ENCODE measurements around the gene FLYWCH2. TPM values are rescaled to one million over a fixed set of nuclear protein-coding genes. Genes with fewer than 3 reads are reported as not detected.

FLYWCH2 gene, protein sequence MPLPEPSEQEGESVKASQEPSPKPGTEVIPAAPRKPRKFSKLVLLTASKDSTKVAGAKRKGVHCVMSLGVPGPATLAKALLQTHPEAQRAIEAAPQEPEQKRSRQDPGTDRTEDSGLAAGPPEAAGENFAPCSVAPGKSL
- total RNA-seq (2014; rRNA removed; shearing (Covaris generic)), result 72.0 and 82.4 TPM in 2 replicates

DNA sequence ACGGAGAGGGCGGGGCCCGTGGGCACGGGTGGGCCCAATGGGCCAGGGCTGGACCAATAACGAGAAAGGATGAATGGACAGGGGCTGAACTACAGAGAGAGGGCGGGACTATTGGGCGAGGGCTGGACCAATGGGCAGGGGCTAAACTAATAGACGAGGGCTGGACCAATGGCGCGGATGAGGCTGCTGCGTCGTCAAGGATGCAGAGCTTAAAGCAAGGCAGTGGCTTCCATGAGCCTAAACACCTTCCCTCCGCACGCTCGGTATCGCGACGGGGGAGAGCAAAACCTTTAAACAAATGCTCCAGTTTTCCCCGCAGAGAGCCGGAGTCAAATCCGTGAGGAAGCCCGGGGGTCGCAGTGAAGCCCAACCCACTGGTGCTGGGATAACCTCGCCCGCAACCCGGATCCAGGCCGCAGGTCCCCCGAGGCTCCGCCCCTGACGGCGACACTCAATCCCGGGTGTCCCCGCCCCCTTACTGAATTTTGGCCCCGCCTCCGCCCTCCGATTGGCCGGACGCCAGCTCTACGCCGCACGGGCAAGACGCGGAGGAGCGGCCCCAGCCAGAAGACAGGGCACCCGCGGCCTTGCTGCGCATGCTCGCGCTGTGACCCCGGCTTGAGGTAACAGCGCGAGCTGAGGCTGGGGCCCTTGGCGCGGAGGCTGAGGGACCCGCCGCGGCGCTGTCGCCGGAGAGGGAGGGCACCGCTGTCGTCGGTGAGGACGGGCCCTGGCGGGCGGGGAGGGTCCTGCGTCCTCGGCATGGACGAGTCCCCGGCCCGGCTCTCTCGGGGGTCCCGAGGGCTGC is at the start of gene FLYWCH2:
FLYWCH2 (plus strand) TSS at position 566 of the 808 bp plus-strand sequence. CDS start 13,235 bp downstream, outside the sequence.
- H3K27me3 ChIP-seq (replicated peaks), result no peaks in the 10 kb centered on the region
- peak within 1 kb of the TSS; percentile 82 for H3K4me3 ChIP-seq
- peak; percentile 99 to 100 for DNase-seq (ENCODE audit: low read depth in 1 of 2, low spot score in 2 of 2)
- H3K36me3 ChIP-seq, result peaks cover 3% of the 10 kb centered on the region; the same call in 1 of the 2 replicates
- no peaks in the 10 kb centered on the region for H3K9me3 ChIP-seq (replicated peaks)
- H3K4me1 ChIP-seq (replicated peaks), result peaks cover 8% of the 10 kb centered on the region
- H3K27ac ChIP-seq, result peak within 1 kb of the TSS; percentile 38

DNA sequence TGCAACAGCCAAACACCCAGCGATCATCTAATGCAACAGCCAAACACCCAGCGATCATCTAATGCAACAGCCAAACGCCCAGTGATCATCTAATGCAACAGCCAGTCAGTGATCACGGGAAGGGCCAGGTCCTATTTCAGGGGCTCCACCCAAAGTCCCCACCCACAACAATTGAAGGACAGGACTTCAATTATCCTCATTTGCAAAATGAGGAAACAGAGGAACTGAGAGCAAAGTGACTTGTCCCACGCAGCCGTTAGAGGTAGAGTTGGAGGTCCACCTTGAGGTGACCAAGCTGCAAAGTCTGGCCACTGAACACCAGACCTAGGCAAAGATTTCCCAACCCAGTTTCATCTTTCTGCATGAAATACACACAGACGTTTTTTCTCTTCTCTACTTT is 49.2 kb upstream of the FLYWCH2 start:
- no peak for DNase-seq (ENCODE audit: low read depth in 1 of 2, low spot score in 2 of 2)
- H3K27ac ChIP-seq, result no peak overlapping the region
- peaks cover 21% of the 10 kb centered on the region for H3K4me1 ChIP-seq (replicated peaks)
- no peak overlapping the region for H3K4me3 ChIP-seq
- no peaks in the 10 kb centered on the region for H3K36me3 ChIP-seq
- no peaks in the 10 kb centered on the region for H3K9me3 ChIP-seq (replicated peaks)
- no peaks in the 10 kb centered on the region for H3K27me3 ChIP-seq (replicated peaks)

DNA sequence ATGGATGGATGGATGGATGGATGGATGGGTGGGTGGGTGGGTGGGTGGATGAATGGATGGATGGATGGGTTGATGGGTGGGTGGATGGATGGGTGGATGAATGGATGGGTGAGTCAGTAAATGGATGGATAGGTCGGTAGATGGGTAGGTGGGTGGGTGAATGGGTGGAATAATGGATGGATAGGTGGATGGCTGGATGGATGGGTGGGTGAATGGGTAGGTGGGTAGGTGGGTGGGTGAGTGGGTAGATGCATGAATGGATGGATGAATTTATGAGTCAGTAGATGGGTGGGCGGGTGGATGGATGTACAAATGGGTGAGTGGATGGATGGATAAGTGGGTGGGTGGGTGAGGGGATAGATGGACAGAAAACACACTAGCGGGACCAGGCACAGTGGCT is 48.0 kb upstream of the FLYWCH2 start:
- H3K27me3 ChIP-seq (replicated peaks), result no peaks in the 10 kb centered on the region
- H3K27ac ChIP-seq, result no peak overlapping the region
- H3K9me3 ChIP-seq (replicated peaks), result no peaks in the 10 kb centered on the region
- H3K4me3 ChIP-seq, result no peak overlapping the region
- no peak for DNase-seq (ENCODE audit: low read depth in 1 of 2, low spot score in 2 of 2)
- no peaks in the 10 kb centered on the region for H3K36me3 ChIP-seq
- peaks cover 25% of the 10 kb centered on the region for H3K4me1 ChIP-seq (replicated peaks)

DNA sequence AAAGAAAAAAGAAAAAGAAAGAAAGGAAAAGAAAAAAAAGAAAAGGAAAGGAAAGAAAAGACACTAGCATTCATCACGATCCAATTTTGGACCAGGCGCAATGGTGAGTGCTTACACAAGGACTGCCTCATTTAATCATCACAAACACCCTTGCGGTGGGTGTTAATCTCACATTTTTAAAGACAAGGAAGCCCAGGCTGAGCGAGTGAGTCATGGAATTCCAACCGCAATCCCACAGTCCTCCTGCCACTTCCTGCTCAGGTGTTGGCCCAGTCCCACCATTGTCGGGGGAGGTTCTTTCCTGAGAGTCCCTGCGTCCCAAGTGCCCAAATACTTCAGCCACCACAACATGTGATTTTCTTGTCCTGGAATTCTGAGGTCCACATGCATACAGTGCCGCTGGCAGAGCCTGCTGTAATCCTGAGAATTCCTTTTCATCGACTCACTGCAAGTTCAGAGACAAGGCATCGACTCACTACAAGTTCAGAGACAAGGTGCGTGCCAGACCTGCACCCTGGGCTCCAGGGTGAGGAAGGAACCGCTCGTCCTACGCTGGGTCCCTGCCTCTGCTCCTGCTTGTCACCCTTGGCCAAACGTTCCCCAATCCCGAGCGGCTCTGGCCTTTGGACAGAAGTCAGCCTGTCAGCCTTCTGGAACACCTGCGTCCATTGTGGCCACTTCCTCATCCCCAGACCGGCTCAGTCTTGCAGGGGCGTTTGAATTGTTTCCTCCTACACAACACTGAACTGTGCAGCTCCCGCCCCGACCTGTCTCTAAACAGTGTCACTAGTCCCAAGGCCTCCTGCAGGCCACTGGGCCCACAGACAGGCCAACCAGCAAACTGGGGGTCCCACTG is 47.1 kb upstream of the FLYWCH2 start:
- Histone ChIP-seq H3K9me3 (replicated peaks) (no peaks in the 10 kb centered on the region), H3K36me3 (no peaks in the 10 kb centered on the region), H3K27me3 (replicated peaks) (no peaks in the 10 kb centered on the region), H3K4me1 (replicated peaks) (peaks cover 25% of the 10 kb centered on the region), H3K4me3 (no peak overlapping the region), H3K27ac (peak overlapping the region; percentile 29)
- DNase-seq (ENCODE audit: low read depth in 1 of 2, low spot score in 2 of 2), result peak; percentile 94 to 95

DNA sequence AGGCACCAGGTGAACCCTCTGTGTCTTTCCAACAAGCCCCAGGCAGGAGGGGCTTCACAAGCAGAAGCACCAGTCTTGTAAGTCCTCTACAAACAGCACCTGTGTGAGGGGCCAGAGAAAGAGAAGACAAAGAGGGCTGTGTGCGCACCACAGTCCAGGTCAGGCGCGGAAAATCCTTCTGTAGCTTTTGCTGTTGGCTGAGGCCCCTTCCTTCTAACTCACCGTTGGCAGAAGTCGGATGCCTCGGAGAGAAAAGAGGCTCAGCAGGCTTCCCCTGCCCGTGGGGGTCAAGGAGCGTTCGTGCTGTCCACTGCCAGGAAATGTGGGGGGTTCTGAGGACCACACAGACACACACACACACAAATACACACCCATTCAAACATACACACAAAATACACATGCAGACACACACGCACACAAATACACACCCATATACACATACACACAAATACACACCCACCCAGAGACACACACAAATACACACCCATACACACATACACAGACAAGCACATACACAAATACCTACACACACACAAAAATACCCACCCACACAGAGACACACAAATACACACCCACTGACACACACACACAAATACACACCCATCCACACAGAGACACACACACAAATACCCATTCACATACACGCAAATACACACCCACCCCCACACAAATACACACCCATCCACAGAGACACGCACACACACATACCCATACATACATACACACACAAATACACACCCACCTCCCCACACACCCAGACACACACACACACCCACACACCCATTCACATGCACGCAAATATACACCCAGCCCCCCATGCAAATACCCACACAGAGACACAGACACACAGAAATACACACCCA is 46.1 kb upstream of the FLYWCH2 start:
- Histone ChIP-seq H3K36me3 (no peaks in the 10 kb centered on the region), H3K27me3 (replicated peaks) (no peaks in the 10 kb centered on the region), H3K27ac (no peak overlapping the region), H3K4me3 (no peak overlapping the region), H3K9me3 (replicated peaks) (no peaks in the 10 kb centered on the region), H3K4me1 (replicated peaks) (peaks cover 25% of the 10 kb centered on the region)
- no peak for DNase-seq (ENCODE audit: low read depth in 1 of 2, low spot score in 2 of 2)

DNA sequence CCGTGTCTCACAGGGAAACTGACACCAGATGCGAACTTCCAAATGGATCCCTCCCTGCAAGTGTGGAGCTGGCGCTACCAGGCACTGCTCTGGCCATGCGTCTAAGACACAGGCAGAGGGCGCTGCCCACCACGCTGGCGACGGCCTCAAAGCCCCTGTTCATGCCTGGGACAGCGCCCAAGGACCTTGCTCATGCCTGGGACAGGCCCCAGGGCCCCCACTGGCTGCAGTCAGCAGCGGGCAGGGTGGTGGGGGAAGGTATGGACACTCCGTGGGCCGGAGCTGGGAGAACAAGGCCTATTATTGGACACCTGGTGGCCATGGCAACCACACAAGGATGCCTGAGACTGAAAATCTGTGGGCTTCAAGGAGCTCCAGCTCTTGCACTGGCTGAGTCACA is 44.1 kb upstream of the FLYWCH2 start:
- H3K4me1 ChIP-seq (replicated peaks), result peaks cover 25% of the 10 kb centered on the region
- H3K4me3 ChIP-seq, result no peak overlapping the region
- peak; percentile 53 to 78 for DNase-seq (ENCODE audit: low read depth in 1 of 2, low spot score in 2 of 2)
- no peak overlapping the region for H3K27ac ChIP-seq
- no peaks in the 10 kb centered on the region for H3K27me3 ChIP-seq (replicated peaks)
- H3K36me3 ChIP-seq, result no peaks in the 10 kb centered on the region
- no peaks in the 10 kb centered on the region for H3K9me3 ChIP-seq (replicated peaks)

DNA sequence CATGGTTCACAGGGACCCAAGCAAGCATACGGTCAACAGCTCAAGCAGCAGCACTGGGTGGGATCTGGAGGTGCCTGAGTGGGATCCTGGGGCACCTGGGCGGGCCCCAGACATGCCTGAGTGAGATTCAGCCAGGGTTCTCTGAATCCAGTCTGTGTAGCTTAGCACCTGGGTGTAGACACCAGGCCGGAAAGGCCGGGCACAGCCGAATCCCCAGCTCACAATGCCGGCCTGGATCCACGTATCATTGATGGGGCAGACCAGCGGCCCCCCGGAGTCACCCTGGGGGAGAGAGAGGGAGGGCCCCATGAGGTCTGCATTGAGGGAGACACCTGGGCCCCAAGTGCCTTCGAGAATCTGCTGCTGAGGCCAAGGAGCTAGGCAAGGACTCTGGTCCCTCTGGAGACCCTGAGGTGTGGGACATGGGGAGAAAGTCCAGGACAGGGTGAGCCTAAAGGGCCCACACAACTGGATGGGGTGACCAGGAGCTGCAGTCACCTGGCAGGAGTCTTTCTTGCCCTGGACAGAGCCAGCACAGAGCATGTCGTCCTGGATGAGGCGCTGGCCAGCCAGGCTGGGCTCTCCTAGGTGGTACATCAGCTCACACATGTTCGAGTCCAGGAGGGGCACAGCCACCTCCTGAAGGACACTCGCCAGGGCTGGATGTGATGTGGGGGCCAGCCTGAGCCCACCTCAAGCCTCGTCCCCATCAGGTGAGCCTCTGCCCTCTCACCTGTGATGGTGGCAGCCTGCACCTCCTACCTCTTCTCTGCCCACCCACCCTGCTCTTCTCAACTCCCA is 43.2 kb upstream of the FLYWCH2 start:
- H3K27ac ChIP-seq, result no peak overlapping the region
- DNase-seq (ENCODE audit: low read depth in 1 of 2, low spot score in 2 of 2), result no peak
- H3K4me1 ChIP-seq (replicated peaks), result peaks cover 25% of the 10 kb centered on the region
- no peak overlapping the region for H3K4me3 ChIP-seq
- no peaks in the 10 kb centered on the region for H3K27me3 ChIP-seq (replicated peaks)
- no peaks in the 10 kb centered on the region for H3K36me3 ChIP-seq
- no peaks in the 10 kb centered on the region for H3K9me3 ChIP-seq (replicated peaks)

DNA sequence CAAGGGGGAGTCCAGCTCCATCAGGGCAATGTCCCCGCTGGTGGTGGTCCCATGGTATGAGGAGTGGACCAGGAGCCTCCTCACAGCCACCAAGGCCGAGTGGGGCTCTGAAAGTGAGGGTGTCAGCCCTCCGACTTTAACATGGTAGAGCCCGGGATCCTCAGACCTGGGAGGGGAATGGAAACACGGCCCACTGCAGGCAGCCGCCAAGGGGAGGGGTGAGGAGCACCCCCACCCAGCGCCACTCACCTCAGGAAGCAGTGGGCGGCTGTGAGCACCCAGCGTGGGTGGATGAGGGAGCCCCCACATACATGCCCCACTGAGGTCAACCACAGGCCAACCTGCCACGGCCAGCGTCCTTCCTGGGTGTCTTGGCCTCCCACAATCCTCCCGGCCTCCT is 42.1 kb upstream of the FLYWCH2 start:
- H3K9me3 ChIP-seq (replicated peaks), result no peaks in the 10 kb centered on the region

DNA sequence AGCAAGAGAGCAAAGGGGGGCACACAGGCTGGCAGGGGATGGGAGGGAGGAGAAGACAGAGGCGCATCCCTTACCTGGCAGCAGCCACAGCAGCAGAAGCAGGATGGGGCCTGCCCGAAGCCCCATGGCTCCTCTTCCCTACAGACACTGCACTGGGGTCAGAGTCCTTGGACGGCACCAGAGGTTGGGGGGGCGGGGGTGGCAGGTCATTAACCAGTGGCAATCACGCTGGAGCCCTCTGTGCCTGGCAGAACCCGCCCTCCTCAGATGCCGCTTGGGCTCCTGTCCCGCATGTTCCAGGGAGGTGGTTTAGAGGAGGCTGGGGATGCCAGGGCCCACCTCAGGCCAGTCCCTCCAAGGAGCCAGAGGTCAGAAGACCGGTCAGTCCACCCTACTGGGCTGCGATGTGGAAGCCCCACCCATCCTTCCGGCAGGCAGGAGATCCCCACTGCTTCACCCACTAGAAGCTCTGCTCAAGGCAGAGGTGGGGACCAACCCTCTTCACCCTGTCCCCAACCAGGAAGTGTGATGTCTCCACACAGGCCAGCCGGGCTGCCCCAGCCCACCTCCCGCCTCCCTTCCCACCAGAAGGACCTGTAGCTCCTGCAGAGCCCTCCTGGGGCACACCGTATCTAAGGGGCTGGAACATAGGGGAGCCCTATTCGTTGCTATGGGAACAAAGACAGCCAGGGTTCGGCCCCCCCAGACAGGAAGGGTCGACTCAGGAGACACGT is 41.2 kb upstream of the FLYWCH2 start:
- Histone ChIP-seq H3K4me3 (no peak overlapping the region), H3K27me3 (replicated peaks) (0 out of 2 replicates have a peak, but pooled peaks cover 3% of the 10 kb centered on the region), H3K4me1 (replicated peaks) (peaks cover 14% of the 10 kb centered on the region), H3K27ac (no peak overlapping the region), H3K36me3 (no peaks in the 10 kb centered on the region), H3K9me3 (replicated peaks) (no peaks in the 10 kb centered on the region)
- DNase-seq (ENCODE audit: low read depth in 1 of 2, low spot score in 2 of 2), result no peak

More for the DNA sequence above, 42.1 kb upstream of the FLYWCH2 start:
- Histone ChIP-seq H3K4me3 (no peak overlapping the region), H3K36me3 (no peaks in the 10 kb centered on the region), H3K4me1 (replicated peaks) (peaks cover 17% of the 10 kb centered on the region), H3K27me3 (replicated peaks) (no peaks in the 10 kb centered on the region), H3K27ac (no peak overlapping the region)
- no peak for DNase-seq (ENCODE audit: low read depth in 1 of 2, low spot score in 2 of 2)

DNA sequence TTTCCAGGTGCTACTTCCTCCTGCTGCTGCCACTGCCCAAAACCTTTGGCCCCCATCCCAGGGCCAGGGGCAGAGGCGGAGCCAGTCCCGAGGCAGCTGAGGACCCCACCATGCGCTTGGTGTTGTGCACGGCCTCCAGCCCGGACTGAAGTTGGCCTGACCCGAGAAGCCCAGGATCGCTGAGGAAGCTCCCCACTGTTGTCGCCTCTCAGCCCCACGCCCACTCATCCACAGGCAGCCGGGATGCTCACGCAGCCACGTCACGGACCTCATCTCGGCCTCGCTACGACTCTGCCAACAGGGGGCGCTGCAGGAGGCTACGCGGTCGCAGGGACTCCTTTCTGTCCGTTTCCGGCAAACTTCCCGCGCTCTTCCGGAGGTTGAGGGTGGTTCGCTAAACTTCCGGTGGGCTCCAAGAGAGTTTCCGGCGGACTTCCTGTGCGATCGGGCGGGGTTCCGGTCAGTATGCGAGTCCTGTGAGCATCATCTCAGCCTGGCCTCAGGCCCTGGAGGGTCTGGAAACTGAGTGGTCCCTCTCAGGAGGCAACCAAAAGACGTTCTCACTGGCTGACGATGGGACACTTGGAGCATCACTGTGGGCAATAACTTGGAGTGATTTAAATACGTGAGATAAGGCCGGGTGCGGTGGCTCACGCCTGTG is 40.5 kb upstream of the FLYWCH2 start:
- H3K4me3 ChIP-seq, result no peak overlapping the region
- no peak for DNase-seq (ENCODE audit: low read depth in 1 of 2, low spot score in 2 of 2)
- no peaks in the 10 kb centered on the region for H3K9me3 ChIP-seq (replicated peaks)

DNA sequence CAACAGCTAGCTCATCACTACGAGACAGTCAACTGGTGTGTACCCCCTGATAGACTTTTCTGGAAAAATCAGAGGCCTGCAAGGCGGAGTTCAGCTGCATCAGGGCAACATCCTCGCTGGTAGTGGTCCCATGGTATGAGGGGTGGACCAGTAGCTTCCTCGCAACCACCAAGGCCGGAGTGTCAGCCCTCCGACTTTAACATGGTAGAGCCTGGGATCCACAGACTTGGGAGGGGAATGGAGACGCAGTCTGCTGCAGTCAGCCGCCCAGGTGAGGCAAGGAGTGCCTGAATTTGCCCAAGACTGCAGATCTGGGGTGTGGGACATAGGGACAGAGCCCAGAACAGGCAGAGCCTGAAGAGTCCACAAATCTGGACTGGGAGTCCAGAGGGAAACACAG is 39.5 kb upstream of the FLYWCH2 start:
- Histone ChIP-seq H3K27me3 (replicated peaks) (0 out of 2 replicates have a peak, but pooled peaks cover 3% of the 10 kb centered on the region), H3K27ac (no peak overlapping the region), H3K4me3 (no peak overlapping the region), H3K36me3 (no peaks in the 10 kb centered on the region), H3K9me3 (replicated peaks) (no peaks in the 10 kb centered on the region), H3K4me1 (replicated peaks) (peaks cover 15% of the 10 kb centered on the region)
- DNase-seq (ENCODE audit: low read depth in 1 of 2, low spot score in 2 of 2), result no peak

More for the DNA sequence above, 40.5 kb upstream of the FLYWCH2 start:
- peaks cover 15% of the 10 kb centered on the region for H3K4me1 ChIP-seq (replicated peaks)
- no peaks in the 10 kb centered on the region for H3K36me3 ChIP-seq
- H3K27ac ChIP-seq, result no peak overlapping the region
- 0 out of 2 replicates have a peak, but pooled peaks cover 3% of the 10 kb centered on the region for H3K27me3 ChIP-seq (replicated peaks)

Data from SJSA1 (cell line).